NCI-H1417 treated with DMSO at 0.1 percent for 48 hours (cell line): ENCODE data around the gene MOSMO.

Experiments used
- DNase-seq: peaks from one replicate; lab custom pipeline; 2025; lab: John Stamatoyannopoulos, UW

Gene MOSMO

DNA sequence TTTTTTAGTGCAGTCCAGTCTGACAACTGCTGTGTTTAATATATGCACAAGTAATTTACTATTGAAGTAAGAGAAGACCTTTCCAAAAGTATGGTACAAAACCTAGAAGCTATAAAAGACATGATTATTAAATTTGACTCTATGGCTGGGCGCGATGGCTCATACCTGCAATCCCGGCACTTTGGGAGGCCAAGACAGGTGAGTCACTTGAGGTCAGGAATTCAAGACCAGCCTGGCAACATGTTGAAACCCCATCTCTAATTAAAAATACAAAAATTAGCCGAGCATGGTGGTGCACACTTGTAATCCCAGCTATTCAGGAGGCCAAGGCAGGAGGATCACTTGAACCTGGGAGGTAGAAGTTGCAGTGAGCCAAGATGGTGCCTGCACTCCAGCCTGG is 43.1 kb downstream of the MOSMO start:
- DNase-seq: no peak

GRCh38 chr16:22052980-22053379 is 45.1 kb downstream of the MOSMO start:
- no peak for DNase-seq

- DNase-seq: no peak
These were observed 46.0 kb downstream of the MOSMO start for GRCh38 chr16:22053921-22054341.

- no peak for DNase-seq
These were observed 47.1 kb downstream of the MOSMO start for GRCh38 chr16:22054847-22055590.

DNA sequence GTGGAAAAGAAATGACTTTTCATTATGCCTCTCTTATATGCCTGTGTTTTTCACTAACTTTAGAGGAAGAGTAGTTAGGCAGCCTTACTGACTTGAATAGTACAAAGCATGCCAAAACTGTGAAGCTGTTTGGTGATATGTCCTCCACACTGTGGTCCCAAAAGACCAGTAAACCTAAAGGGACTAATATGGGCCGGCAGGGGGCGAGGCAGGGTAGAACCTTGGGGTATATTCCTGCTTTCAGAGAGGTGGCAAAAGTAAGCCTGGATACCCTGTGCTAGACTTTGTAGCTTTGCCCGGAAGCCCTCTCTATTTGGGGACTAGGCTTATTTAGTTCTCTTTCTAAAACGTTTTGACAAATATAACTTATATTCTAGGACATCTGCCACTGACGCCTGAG is 48.0 kb downstream of the MOSMO start:
- DNase-seq: no peak

GRCh38 chr16:22063888-22064467 is 56.1 kb downstream of the MOSMO start:
- DNase-seq: no peak

DNA sequence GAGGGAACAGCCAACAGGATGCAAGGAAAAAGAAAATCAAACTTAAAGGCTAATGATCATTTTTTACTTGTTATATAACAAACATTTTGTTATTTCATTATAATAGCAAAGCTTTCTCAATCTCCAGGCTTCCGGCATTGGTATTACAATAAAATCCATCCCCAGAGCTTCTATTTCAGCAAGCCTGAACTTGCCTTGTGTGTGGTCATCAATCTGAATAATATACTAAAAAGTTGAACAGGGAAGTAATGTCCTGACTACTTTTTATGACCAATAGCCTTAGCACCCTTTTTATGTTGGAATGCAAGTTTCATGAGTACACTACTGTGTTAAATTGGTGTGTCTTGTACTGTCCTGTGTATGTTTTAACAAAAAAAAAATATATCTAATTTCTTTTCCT is 57.3 kb downstream of the MOSMO start:
- no peak for DNase-seq

- DNase-seq: no peak
These were observed 62.7 kb downstream of the MOSMO start for GRCh38 chr16:22070361-22071330.

DNA sequence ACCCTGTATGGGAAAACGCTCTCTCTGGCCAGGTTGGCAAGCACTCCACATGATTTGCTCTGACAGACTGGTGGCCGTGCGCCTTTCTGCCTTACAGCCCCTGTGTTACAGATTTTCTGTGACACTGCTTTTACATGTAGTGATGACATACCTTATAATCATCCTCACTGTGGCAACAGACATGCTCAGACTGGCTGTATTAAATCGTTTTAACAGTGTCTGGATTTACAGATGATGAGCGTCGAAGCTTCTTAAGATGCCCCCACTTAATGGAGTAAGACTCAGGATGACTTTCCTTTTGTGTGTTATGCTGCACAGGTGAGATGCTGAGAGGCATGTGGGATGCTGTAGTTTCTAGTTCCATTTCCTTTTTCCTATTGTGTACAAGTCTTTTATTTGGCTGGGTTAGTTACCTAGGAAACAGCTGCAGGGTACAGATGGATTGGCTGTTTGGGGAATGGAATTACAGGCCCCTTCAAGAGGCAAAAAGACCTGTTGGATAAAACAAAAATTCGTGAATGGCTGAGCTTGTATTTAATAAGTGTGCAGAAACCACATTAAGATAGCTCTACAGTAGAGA is 63.5 kb downstream of the MOSMO start:
- no peak for DNase-seq

GRCh38 chr16:22073350-22073749 is 65.4 kb downstream of the MOSMO start:
- no peak for DNase-seq

- no peak for DNase-seq
These were observed 67.3 kb downstream of the MOSMO start for GRCh38 chr16:22075043-22075757.

DNA sequence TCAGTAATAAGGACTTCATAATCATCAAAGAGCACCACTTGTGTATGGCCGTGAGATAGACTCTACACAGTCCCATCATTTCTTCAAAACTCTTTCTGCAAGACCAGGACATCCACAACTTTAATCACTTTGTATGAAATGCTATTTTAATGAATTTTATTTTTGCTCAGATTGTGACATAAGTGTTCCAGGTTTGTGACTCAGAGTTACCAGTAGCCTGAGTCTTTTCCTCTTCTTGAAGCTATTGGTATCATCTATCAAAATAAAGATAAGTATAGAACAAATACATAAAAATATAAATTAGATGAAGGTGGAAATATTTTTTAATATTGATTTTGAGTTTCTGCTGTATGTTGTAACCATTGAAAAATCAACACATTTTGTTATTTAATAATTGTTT is 67.9 kb downstream of the MOSMO start:
- DNase-seq: no peak

- no peak for DNase-seq
These were observed 69.9 kb downstream of the MOSMO start for GRCh38 chr16:22077700-22078313.

DNA sequence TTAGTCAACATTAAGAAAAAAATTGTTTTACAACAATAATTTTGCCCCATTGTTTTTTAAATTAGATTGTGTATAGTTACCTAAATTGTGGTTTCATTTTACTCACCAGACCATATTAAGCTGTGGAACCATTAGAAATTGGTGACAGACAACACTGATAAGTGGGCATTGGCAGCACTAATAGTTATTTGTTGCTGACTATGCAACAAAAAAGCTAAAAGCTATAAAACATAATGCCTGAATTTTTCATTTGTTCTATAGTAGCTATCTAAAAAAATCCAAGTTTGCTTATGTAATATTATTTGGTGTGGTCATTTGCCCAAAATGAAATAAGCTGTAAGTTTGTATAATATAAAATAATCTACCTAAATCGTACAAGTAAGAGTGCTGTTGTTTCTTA is 70.7 kb downstream of the MOSMO start:
- DNase-seq: no peak

DNA sequence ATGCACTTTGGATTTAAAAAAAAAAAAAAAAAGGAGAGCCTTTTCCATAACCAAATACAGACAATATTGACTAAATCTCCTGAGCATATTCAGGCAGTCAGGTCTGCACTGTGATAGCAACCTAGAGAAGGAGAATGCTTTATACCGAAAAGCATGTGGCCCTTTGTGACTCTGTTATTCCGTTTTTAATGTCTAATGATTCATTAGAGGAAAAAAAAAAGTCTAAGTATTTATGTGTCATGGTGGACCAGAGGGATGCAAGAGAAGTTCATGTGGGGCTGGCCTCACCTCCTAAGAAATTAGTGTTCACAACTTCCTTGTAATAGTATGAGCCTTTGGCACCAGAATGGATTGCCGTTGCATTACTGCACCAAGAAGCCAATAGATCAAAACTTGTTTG is 73.1 kb downstream of the MOSMO start:
- DNase-seq: no peak

DNA sequence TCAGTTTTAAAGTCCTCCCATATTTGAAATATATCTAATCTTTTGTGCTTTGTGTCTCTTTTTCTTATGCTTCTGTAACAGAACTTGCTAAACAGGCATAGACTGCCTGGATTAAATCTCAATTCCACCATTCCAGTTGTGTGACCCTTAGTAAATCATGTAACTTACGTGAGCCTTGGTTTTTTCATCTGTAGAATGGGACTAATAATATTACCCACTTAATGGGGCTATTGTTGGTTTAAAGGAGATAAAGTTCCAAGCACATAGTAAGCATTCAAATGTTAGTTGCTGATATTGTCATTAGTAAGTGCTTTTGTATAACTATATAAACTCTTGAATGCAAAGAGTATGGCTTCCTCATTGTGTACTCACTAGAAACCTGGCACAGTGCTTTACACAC is 78.5 kb downstream of the MOSMO start:
- DNase-seq: no peak

- DNase-seq: no peak
These were observed 80.7 kb downstream of the MOSMO start for GRCh38 chr16:22088642-22089041.

- DNase-seq: no peak
These were observed 82.0 kb downstream of the MOSMO start for GRCh38 chr16:22089910-22090309.

DNA sequence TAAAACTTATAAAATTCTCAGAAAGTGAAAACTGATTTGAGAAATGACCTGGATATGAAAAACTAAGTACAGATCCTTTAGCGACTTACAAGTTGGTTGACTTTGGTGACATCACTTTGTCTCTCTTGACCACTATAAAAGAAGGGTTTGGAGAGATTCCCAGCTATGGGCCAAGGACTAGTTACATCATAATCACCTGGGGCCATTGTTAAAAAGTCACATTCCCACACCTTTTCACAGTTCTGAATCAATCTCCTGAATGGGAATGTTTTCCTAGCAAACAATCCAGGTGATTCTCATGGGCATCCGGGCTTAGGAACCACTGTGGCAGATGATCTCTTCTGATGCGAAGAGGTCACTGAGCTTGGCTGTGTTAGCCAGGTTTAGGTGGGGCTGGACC is 83.8 kb downstream of the MOSMO start:
- DNase-seq: no peak

DNA sequence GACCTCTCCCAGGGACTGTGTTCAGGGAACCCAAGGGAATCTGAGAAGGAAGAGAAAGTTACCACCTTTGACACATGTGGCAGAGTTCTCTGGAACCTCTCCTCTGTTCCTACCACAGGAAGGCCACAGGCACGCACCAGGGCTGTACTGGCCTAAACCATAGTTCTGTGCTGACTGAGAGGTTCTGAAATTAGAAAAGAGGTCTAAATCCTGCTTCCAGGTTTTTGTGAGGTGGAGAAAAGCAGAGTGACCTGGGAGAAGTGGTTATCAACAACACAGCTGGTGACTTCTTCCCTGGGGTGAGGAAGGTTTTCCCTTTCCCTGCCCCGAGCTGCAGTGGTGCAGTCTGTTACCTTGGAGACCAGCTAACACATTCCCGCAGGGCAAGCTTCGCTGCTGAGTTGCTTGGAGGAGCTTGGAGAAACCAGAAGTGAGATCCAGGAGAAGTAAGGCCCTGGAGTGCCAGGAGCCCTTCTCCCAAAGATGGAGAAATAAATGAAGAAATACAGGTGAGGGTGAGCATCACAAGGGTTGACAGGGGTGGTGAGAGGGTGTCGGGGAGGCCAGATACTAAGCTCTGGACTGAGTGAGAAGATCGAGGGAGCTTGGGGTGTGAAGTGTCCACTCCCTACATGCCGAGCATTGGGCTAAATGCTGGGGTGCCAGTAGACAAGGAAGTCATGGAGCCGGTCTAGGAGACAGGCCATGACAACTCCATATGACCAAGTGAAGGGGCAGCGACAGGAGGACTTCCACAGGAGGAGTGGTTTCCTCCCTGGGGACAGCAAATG is 84.4 kb downstream of the MOSMO start, which contains the start of gene VWA3A:
Gene VWA3A (plus strand): TSS at position 399 of the 791 bp plus-strand sequence. CDS start 97 bp downstream, at position 496.
- no peak for DNase-seq
